ENCODE data around the gene GGCT.
"Not testable (repeated sequence)": the region's sequence is repeated elsewhere in the genome, so short reads cannot be mapped to it uniquely, and the experiment has no call there.

GGCT gene

GRCh38 chr7:30504301-30505173 lies at the start of gene GGCT:
TSS of gene GGCT (minus strand) at chr7:30504829. CDS start at chr7:30504709, 120 bp downstream.
- DNase-seq (ENCODE audit: low read depth) = peak; percentile 99

GRCh38 chr7:30553546-30553945 lies 48.9 kb upstream of the GGCT start:
- DNase-seq (ENCODE audit: low read depth) = no peak

GRCh38 chr7:30553141-30553540 lies 48.5 kb upstream of the GGCT start:
- no peak for DNase-seq (ENCODE audit: low read depth)

GRCh38 chr7:30552330-30552729 lies 47.7 kb upstream of the GGCT start:
- no peak for DNase-seq (ENCODE audit: low read depth)

- DNase-seq (ENCODE audit: low read depth) = no peak
Observed at GRCh38 chr7:30549931-30550493, 45.4 kb upstream of the GGCT start.

- DNase-seq (ENCODE audit: low read depth) = peak; percentile 54
Observed at GRCh38 chr7:30548845-30549244, 44.2 kb upstream of the GGCT start.

GRCh38 chr7:30546596-30546995 lies 42.0 kb upstream of the GGCT start:
- DNase-seq (ENCODE audit: low read depth) = no peak

- no peak for DNase-seq (ENCODE audit: low read depth)
Observed at GRCh38 chr7:30545791-30546555, 41.3 kb upstream of the GGCT start.

- DNase-seq (ENCODE audit: low read depth) = no peak
Observed at GRCh38 chr7:30543813-30544525, 39.3 kb upstream of the GGCT start.

- not testable (repeated sequence) for DNase-seq (ENCODE audit: low read depth)
Observed at GRCh38 chr7:30543115-30543514, 38.5 kb upstream of the GGCT start.

- DNase-seq (ENCODE audit: low read depth) = no peak
Observed at GRCh38 chr7:30533886-30534285, 29.3 kb upstream of the GGCT start.

GRCh38 chr7:30531286-30531685 lies 26.7 kb upstream of the GGCT start:
- DNase-seq (ENCODE audit: low read depth) = no peak

GRCh38 chr7:30530373-30530772 lies 25.7 kb upstream of the GGCT start:
- DNase-seq (ENCODE audit: low read depth) = no peak

GRCh38 chr7:30528779-30529178 lies 24.1 kb upstream of the GGCT start:
- no peak for DNase-seq (ENCODE audit: low read depth)

- not testable (repeated sequence) for DNase-seq (ENCODE audit: low read depth)
Observed at GRCh38 chr7:30527297-30527696, 22.7 kb upstream of the GGCT start.

- DNase-seq (ENCODE audit: low read depth) = no peak
Observed at GRCh38 chr7:30526163-30526562, 21.5 kb upstream of the GGCT start.

GRCh38 chr7:30525429-30525828 lies 20.8 kb upstream of the GGCT start:
- DNase-seq (ENCODE audit: low read depth) = no peak

- DNase-seq (ENCODE audit: low read depth) = no peak
Observed at GRCh38 chr7:30524545-30524944, 19.9 kb upstream of the GGCT start.

- DNase-seq (ENCODE audit: low read depth) = no peak
Observed at GRCh38 chr7:30523466-30523865, 18.8 kb upstream of the GGCT start.

GRCh38 chr7:30522159-30522558 lies 17.5 kb upstream of the GGCT start:
- DNase-seq (ENCODE audit: low read depth) = no peak

GRCh38 chr7:30521532-30521931 lies 16.9 kb upstream of the GGCT start:
- DNase-seq (ENCODE audit: low read depth) = peak; percentile 64

GRCh38 chr7:30519122-30519521 lies 14.5 kb upstream of the GGCT start:
- DNase-seq (ENCODE audit: low read depth) = no peak

Data from stromal cell of bone marrow (primary cell).